Measurements from ENCODE around the gene UBC.
A peak's percentile ranks its signal among the peaks of the same experiment; 100 is the strongest.

Gene UBC

DNA sequence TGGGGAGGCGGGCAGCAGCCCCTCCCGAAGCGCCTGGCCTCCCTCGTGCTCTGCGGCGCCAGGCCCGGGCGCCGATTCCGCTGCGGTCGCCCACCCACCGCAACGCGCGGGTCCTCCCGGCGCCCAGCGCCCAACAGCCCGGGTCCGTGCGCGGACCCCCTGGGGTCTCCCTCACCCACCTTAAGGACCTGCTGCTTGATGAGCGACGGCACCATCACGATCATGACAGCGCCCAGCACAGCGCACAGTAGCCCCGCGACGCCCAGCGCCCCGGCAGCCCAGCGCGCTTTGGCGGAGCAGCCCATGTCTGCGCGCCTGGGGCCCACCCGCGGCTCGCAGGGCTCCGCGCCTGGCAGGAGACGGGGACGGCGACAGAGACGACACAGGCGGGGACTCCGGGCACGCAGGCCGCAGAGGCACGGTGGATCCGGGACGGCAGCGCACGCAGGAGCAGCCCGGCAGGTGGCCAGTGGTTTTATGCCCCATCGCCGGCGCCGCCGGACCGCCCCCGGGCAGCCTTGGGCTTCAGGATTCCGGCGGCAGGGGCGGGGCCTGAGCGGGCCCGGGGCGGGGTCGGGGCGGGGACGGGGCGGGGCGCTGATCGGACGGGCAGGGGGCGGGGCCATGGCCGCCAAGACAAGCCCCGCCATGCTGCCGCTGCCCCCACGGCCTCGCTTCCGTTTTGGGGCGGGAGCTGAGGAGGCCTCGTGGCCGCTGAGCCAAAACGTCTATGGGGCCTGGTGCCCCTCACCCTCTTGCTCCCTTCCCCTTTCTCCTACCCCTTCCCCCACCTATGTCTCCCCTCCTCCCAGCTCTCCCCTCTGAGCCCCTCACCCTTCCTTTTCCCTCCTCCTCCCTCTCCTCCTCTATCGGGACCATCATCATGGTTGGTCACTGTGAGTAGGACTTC lies 50.8 kb downstream of the UBC start, which contains the start of gene SCARB1:
TSS of gene SCARB1 (minus strand) at position 449 of the 910 bp plus-strand sequence. CDS start at position 305, 144 bp downstream.
- DNase-seq: peak; percentile 69 to 73

DNA sequence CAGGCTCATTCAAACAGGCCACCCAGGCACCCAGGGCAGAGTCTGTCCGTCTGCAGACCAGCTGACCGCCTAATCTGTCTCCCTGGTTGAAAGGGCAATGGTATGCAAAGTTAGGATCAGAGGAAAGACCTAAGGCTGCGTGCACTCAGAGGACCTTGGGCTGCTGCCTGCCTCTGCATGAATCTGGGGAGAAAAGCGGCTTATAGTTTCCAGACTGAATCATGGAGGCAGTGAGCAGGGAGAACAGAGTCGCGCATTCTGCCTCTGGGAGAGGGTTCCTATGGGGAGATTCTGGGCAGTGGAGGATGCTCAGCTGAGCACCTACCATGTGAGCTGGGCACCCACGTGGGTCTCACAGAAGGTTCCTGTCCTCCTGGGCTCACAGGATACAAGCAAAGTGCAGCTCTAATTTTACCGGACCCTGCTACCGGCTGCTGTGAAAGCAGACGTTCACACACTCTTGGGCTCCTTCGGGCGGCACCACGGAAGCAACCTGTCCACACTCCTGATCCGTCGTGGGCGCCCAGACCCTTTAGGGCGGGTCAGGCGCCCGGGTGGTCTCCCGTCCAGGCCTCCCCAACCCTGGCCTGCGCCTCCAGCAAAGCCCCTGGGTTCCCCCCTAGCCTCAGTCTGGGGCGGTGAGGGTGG lies 51.6 kb downstream of the UBC start:
- peak; percentile 15 to 31 for DNase-seq

DNA sequence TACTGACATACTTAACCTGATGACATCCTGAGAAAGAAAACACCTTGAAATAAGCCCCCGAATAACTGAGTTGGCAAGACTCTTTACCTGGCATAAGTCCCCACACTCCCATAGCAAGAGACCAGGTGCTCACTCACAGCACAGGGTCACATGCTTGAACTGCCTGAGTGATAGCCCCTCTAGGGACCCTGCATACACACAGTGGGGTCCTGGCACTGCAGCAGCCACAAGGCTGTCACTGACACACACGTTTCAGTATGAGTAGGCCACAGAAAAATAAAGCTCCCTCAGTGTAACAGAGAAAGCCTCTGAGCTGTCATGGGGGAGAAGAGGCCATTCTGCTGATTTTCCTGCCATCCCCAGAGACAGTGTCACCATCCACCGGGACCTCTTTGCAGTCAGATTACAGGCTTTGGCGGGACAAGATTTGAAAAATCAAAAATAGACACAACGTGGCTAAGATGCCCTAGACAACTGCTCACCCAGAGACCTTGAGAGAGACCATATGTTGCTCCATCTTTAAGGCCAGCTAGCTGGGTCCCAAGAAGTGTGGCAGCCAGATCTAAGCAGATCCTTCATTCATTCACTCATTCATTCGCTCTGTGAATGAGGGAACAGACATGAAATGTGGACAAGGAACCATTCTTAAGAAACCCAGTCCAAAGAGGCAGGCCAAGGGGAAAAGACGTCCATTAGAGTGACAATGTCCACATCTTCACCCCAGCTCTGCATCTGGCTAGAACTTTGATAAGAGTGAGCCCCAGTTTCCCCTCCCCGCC lies 52.4 kb downstream of the UBC start:
- DNase-seq: no peak

All from Kasumi-1 (cell line).